GM21717 (cell line): Measurements from ENCODE around the gene IQGAP3.
A peak's percentile ranks its signal among the peaks of the same experiment; 100 is the strongest.

ENCODE experiments used
- ATAC-seq: cut with Tn5 transposase; IDR thresholded peaks from one replicate; pipeline ENCODE4 v1.9.1; 2021; ENCODE audit warnings: mild to moderate bottlenecking, moderate library complexity; ENCODE audit not compliant: unreplicated experiment

The IQGAP3 gene

GRCh38 chr1:156499194-156499841 is 73.0 kb downstream of the IQGAP3 start:
- no peak for ATAC-seq

GRCh38 chr1:156498432-156499193 is 73.8 kb downstream of the IQGAP3 start:
- ATAC-seq, result no peak

DNA sequence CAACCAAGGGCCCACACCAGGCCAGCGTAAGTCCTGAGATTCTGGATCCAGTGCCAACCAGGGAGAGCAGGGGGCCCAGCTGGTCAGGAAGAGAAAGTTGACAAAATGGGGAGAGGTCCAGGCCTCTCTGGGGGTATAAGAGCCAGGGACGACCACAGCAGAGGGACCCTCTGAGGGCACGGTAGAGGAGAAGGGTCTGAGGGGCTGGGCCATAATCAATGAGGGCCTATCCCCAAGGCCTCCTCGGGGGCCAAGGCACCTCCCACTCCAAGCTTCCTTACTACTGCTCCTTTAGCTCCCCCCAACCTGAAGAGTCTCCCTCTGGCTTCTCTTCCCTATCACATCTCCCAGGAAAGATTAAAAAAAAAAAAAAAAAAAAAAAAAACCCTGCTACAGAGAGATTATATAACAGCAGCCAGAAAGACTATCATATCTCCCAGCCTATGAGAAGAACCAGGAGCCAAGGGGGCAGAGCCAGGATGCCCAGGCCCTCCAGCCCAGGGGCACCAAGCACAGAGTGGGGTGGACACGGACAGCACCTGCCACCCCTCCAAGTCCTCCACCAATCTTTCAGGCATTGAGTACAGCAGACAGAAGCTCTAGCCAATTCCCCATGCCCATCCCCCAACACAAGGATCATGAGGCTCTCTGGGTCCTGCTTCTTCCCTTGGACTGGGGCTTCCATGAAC is 74.5 kb downstream of the IQGAP3 start:
- ATAC-seq, result no peak

DNA sequence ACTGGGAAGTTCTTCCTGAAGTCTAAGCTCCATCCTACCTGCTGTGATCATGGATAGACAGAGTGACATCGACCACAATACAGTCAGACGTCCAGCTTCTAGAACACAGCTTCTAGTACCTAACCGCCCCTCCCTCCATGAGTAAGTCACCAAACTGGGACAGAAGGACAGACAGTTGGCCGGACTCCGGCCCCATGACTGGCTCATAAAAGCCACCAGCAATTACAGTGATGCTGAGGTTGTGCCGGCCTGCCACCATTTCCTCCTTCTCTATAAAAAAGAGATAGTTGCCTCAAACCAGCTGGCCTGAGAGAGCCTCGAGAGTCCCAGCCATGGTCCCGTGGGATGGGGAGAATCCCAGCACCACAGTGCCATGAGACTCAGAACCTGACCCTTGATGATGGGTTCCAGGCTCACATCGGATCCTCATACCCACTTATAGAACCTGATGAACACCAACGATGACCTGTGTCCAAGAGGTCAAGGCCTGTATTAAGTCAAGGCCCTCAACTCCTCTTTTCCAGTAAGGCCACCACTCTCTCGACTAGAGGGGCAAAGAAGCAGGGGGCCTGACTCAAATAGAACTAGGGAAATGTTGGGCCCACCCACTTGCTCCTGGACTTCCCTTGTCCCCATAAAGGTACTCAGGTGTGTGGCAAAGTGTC is 75.2 kb downstream of the IQGAP3 start:
- no peak for ATAC-seq

DNA sequence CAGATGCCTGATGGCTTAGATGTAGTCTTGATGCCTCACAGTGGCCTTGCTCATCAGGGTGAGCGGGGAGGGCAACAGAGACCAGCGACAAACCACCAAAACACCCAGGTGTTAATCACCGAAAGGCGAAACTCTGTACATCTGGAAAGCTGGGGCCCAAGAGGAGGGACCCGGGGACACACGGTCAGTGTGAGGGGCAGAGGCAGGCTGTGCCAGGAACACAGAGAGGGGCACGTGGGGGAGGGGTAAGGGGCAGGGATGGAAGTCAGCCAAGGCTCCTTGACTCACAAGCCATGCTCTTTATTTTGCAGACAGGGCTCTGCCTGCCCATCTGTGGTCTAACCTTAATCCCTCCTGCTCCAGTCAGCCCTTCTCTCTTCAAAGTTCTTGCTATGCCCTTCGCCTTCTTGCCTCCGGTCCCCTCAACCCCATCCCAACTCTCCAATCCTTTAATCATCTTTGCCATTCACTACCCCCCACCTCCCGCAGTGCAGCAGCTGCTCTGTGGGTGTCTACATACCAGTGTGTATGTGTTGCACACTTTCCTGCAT is 76.1 kb downstream of the IQGAP3 start:
- ATAC-seq, result no peak

DNA sequence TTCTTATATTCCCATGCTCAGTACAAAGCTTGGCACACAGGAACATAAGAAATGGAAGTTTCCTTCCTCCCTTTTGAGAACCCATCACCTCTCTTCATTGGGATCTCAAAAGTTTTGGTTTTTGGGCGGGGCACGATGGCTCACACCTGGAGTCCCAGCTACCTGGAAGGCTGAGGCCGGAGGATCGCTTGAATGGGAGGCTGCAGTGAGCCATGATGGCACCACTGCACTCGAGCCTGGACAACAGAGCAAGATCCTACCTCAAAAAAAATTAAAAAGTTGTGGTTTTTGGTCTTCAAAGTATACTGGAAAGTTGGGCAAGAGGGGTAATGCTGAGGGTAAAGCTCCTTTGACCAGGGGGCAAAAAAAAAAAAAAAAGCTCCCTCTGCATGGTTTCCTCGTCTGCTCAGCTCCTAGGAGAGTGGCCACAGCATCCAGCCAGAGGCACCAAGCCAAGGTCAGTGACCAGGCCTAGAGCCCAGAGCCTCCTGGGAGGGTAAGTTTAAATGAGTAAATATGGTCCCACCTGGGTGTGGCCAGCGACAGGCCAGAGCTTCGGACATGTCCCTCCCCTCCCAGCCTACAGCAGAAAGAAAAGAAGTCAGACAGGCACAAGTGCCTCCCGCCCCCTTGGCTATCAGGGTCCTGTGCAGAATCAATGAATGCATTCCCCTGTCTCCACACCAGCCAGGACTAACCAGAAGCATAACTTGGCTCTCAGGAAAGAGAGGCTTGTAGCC is 76.8 kb downstream of the IQGAP3 start:
- no peak for ATAC-seq

GRCh38 chr1:156494309-156494895 is 78.0 kb downstream of the IQGAP3 start:
- no peak for ATAC-seq

DNA sequence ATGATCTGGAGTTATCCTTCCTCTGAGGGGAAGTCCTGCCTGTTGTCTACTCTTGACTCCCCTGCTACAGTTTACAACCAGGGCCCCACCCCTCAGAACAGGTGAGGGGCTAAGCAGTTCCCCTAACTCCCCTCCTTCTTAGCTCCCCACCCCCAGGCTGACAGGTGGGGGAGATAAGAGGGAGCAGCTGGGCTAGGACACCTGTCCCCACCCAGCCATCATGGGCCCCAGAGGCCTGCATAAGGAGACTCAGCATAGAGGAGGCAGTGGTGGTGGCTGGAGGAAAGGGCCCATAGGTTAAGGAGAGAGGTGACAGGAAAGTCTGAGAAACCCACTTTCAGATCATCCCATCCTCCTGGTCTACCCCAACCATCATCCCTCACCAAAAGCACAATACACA is 78.6 kb downstream of the IQGAP3 start:
- ATAC-seq, result no peak

DNA sequence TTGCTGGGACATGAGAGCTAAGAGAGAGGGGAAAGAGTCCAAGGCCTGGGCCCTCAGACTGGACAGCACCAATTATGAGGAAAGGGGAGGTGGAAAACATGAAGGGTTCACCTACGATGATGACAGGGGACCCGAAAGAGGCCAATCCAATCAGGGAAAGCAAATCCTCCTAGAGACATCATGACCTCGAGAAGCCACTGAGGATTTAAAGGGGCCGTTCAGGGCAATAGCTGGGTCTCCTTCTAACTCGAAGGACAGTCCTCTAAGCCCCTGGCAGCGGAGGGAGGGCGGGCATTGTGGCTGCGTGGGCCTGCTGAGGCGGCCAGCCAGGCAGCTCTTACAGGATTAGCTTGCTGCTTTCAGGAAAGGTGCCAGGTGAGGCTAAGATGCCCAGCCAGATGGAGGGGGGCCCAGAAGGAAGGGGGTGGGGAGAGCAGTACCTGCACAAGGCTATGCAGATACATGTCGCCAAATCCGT is 79.2 kb downstream of the IQGAP3 start:
- no peak for ATAC-seq

- ATAC-seq, result no peak
These were observed 79.7 kb downstream of the IQGAP3 start for GRCh38 chr1:156492591-156493080.

GRCh38 chr1:156492013-156492590 is 80.3 kb downstream of the IQGAP3 start:
- ATAC-seq, result no peak

DNA sequence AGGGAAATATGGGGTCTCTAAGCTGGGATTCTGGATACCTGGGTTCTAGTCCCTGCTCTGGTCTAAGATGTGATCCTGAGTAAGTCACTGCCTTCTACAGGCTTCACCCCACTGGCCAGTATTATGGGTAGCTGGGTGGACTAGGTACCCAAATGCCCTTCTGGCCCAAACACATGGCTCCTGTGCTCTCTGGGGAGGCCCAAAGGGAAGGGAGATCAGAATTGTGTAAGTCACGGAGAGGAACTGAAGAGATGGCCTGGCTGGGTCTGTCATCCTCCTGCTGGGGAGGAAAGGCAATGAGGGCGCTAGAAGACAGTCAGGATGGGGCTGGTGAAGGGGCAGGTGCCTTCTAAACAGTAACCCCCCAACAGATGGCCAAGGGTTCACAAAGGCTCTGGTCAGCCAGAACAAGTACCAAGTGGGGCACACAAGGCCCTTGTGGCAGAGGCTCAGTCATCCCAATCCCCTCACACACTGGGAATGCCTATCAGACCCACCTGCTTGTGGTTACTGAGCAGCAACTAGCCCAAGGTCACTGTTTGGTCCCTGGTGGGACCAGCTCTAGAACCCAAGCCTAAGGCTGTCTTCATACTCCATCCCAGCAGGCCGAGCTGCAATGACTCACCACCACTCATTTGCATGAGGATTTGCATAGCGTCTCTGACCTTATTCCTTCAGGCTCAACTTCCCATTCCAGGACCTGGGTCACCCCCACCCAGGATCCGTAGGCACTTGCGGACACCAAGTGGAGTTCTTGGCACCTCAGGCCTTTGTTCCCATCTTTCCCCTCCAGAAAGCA is 81.0 kb downstream of the IQGAP3 start:
- no peak for ATAC-seq

DNA sequence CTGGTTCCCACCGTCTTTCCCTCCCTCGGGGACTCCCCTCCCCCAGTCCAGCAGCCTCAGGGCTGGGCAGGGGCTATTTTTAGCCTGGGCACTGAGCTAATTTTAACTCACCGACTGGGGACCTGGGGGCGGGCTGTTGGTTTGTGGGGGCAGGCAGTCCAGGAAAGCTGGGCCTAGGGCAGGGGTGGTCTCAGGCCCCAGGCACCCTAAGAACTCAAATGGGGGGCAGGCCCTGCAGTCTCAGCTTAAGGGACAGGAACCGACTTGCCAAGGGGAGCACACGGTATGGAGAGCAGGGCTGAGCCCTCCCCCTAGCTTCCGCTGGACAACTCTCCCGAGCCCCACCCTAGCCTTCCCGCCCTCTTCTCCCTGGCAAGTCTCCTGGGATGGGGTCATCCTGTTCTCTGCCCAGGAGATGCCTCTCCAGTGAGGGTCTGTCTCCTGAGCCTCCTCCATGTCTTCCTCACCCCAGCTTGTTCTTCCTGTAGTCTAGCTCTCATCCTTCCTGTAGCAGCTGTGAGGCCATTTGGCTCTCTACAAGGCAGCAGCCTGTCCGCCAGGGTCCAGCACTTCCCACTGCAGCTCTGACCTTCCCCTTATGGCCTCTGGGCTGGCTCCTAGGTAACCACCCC is 81.8 kb downstream of the IQGAP3 start:
- ATAC-seq, result no peak

- ATAC-seq, result no peak
These were observed 82.5 kb downstream of the IQGAP3 start for GRCh38 chr1:156489935-156490293.

DNA sequence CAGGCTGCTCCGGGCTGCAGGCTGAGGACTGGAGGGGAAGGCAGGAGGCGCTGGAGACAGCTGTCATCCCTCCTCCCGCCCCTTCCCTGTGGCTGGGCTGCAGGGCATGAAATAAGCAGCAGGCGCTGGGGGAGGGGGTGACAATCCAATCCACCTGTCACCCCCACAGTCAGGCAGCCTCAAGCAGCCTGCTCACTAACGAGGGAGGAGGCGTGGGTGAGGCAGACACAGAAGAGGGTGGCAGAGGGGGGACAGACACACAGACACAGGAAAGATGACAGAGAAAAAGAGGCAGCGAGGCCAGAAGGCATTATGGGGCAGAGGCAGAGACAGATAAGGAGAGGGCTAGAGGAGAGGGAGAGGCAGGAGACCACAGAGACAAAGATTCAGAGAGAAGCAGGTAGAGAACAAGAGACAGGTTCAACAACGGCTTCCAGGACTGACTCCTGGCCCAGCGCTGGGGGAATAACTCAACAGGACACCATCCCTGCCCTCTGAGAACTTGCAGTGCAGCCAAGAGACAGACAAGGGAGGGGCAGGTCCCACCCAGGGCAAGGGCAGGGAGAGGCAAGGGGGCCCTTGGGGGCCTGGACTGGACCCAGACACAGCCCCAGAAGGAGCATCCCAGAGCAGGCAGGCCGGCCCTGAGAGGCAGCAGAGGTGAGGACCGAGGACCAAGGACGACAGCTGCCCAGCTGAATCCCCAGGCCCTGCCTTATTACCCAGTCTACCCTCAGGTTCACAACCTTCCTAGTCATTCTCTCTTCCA is 83.0 kb downstream of the IQGAP3 start:
- ATAC-seq, result peak; percentile 16

DNA sequence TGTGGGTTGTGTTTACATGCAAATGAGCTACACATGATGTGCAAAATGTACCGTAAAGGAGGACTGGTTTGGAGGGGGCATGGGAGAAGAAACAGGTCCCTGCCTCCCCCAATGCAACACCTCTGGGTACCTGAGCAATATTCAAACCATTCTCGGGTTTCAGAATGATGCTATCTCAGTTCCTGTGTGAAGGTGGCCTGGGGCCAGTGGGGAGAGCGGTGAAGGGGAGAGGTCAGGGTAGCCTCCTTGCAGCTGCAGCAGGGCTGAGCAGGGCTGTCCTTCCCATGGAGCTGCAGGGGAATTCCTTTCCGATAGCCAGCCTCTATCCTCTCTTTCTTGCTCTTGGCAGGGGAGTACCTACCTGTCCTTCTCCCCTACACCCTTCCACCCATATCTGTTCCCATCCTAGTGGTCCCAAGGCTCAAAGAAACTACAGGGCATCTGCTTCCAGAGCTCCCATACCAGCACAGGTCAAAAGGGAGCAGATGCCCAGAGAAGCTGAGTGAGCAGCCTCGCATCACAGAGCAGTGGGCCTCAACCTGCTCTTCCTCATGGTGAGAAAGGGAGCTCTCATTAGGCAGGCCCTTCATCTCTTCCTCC is 83.7 kb downstream of the IQGAP3 start:
- ATAC-seq, result peak; percentile 51

GRCh38 chr1:156487862-156488261 is 84.5 kb downstream of the IQGAP3 start:
- ATAC-seq, result peak; percentile 34
